NCI-H2081 treated with DMSO at 0.1 percent for 48 hours (cell line): Measurements from ENCODE around the gene BBX.
"Not testable (repeated sequence)": the region's sequence is repeated elsewhere in the genome, so short reads cannot be mapped to it uniquely, and the experiment has no call there.

Experiments
- DNase-seq: peaks from one replicate; lab custom pipeline; 2025; lab: John Stamatoyannopoulos, UW

Gene BBX

DNA sequence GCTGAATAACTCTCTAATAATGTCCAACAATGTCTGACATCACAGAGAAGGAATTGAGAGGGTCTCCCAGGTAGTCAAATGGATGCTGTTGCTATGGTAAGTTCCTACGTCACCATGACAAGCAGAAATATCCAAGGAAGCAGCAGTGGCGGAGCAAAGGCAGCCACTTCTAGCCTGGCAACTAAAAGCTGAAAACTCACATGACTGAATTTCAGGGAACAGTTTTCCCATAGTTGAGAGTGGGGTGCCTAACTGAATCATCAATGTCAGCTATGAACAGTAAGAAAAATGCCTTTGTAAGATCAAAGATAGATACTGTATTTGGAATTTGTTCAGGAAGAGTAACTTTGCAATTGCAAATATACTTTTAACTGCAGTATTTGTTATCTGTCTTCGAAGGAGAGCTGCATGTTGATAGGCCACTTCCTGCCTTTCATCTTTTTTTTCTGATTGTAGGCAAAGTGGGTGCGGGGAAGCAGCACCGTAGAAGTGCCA, 161.7 kb downstream of the BBX start:
- DNase-seq: no peak

GRCh38 chr3:107685383-107685782, 162.6 kb downstream of the BBX start:
- no peak for DNase-seq

GRCh38 chr3:107687056-107687581, 164.4 kb downstream of the BBX start:
- no peak for DNase-seq

DNA sequence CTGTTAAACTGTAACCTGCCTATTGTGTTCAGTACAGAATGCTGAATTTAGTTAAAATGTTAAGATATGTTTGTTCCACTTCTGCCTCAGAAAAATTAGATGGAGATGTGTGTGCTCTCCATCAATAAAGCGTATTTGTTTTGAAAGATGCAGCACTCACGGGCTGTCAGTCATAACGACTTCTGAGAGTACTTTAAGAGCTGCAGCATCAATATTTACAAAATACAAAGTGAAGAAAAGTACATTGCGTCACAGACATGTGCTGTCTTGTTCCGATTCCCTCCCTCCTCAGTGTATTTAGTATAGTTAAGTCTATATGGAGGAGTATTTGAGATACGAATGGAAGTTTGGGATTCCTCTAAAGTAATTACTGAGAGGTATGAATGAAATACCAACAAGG, 166.6 kb downstream of the BBX start:
- no peak for DNase-seq

- DNase-seq: no peak
These were observed 167.9 kb downstream of the BBX start for GRCh38 chr3:107690522-107691138.

DNA sequence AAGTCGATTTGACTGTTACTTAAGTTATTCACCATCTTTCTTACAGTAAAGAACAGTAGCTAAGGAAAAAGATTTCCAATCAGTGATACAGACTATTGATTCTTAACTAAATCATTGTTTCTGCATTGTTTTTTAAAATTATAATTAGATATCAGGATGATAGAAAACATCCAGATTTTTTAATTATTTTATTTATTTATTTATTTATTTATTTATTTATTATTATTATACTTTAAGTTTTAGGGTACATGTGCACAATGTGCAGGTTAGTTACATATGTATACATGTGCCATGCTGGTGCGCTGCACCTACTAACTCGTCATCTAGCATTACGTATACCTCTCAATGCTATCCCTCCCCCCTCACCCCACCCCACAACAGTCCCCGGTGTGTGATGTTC, 169.2 kb downstream of the BBX start:
- DNase-seq: not testable (repeated sequence)

DNA sequence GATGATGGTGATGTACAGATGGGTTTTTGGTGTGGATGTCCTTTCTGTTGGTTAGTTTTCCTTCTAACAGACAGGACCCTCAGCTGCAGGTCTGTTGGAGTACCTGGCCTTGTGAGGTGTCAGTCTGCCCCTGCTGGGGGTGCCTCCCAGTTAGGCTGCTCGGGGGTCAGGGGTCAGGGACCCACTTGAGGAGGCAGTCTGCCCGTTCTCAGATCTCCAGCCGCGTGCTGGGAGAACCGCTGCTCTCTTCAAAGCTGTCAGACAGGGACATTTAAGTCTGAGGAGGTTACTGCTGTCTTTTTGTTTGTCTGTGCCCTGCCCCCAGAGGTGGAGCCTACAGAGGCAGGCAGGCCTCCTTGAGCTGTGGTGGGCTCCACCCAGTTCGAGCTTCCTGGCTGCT, 174.6 kb downstream of the BBX start:
- not testable (repeated sequence) for DNase-seq

GRCh38 chr3:107697855-107698254, 175.1 kb downstream of the BBX start:
- DNase-seq: not testable (repeated sequence)

GRCh38 chr3:107699682-107700081, 176.9 kb downstream of the BBX start:
- DNase-seq: no peak

DNA sequence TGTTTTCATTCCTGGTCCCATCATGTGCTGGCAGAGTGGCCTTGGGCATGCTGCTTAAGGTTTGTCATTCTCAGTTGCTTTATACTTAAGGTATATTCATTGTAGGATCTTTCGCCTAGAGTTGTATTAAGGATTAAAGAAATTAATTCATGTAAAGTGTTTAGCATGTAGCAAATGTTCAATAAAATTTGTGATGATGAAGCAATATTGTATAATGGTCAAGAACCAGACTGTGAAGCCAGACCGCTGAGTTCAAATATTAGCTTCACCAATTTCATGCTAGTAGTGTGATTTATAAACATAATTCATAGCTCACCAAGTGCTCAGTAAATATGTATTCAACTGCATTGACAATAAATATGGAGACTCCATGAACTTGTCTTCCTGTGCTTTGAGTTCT, 178.5 kb downstream of the BBX start:
- DNase-seq: no peak

DNA sequence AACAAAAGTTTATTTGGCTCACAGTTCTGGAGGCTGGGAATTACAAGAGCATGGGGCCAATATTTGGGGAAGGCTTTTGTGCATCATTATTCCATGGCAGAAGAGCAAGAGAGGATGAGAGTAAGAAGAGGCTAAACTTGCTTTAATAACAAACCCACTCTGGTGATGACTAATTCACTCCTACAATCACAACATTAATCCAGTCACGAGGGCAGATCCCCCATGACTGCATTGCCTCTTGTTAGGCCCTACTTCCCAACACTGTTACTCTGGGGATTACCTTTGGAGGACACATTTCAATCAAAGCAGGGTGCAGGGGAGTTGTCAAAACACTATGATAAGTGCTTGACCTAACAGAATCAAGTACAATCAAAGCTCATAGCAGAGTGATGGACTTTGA, 181.7 kb downstream of the BBX start:
- no peak for DNase-seq

- DNase-seq: no peak
These were observed 182.3 kb downstream of the BBX start for GRCh38 chr3:107705046-107705445.

DNA sequence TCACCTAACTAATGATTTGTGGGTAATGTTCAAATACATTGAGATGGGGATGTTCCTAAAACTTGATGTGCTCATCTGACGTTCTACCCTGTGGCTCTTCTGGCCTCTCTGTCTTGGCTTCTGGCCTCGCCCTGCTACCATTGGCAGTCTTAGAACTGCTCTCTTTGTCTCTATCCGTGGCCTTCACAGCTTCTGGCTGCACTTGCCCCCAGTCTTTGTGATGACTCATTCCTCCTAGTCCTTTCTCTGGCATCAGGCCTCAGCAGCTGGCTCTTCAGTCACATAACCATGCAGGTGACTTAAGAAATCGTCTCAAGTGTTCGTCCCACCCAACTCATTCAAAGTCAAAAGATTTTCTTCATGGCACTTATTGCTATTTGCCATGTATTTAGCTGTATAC, 188.1 kb downstream of the BBX start:
- DNase-seq: no peak

DNA sequence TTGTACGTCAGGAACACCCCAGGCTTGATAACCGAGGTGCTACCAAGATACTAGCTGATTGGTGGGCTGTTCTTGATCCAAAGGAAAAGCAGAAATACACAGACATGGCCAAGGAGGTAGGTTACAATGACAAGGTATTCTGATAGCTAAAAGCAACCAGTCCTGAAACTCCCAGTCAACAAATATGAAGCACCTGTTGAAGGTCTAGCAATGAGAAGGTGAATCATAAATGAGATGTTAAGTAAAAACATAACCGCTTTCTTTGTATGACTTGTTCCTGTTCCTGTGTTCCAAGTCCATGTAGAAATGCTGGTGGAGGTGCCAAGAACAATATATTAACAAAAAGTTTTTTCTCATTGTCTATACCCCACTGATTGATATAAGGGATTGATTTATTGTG, 194.0 kb downstream of the BBX start:
- no peak for DNase-seq

DNA sequence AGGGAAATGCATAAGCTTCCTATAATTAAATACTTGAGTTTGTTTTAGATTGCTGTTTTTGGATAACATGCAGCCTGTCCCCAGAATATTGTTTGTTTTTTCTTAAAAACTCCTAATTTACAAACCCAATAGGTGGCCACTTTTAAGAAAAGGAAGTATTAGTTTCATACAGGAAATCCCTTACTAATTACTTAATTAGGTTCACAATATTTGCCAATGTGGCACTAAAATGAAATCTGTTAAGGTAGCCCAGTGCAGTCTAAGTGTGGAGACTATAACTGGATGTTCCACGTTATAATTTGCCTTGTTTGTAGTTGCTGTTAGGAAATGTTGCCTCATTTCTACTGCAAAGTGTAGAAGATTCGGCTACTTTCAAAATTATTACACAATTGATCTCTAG, 195.8 kb downstream of the BBX start:
- DNase-seq: no peak

GRCh38 chr3:107727102-107727501, 204.3 kb downstream of the BBX start:
- no peak for DNase-seq

DNA sequence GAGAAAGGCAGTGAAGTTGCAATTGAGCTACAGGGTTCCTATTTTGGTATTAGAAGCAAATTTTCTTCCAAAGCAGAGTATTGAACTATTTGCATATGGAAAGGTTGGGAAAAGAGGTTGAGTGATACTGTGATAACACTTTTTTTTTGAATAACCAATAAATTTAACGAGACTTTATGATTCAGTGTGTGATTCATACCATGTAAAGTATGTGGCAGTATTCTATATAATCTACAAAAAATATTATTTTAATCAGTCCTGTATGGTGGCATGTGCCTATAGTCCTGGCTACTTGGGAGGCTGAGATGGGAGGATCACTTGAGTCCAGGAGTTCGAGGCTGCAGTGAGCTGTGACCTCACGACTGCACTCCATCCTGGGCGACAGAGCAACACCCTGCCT, 206.9 kb downstream of the BBX start:
- DNase-seq: no peak

GRCh38 chr3:107734317-107734716, 211.6 kb downstream of the BBX start:
- DNase-seq: no peak

- no peak for DNase-seq
These were observed 215.2 kb downstream of the BBX start for GRCh38 chr3:107737914-107738313.

DNA sequence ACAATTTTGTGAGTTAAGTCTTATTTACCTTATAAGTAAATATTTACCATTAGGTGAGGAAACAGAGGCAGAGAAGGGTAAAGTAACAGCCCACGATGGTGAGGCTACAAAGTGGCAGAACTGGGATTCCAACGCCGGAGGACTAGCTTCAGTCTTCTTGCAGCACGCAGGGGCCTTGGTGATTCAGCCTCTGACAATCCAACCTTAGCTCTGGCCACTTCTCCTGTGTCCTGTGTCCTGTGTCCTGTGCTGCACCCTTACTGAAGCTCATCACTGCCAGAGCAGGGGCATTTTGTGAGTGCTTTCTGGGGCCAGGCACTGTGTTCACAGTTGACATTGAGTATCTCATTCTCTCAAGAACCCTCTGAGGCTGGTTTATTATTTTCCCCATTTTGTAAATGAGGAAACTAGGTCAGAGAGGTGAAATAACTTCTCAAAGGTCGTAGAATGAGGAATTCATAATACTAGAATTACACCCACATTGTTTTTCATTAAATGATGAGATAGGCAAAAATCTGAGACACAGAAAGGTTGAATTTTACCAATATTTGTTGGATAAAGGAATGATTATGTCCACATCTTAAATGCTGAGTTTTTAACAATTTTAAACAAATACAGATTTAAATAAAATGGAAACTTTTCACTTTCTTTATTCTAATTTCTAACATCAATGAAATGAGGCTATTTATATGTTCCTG, 215.9 kb downstream of the BBX start:
- DNase-seq: no peak

DNA sequence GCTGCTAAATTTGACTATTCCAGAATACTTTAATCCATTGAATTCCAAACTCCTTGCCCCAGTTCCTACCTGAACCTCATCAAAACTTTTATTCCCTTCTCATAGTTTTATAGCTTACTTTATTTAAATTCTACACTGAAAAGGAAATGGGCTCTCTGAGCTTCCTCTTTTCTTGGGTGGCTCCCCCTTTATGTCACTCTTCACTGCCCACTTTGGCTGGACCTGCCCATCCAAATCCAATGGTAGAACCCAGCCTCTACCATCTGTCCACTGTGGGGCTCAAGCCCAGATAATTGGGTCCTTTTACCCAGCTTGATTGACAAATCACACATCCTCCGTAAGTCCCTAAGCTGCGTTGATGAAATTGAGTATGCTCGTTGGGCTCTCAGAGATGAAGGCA, 216.5 kb downstream of the BBX start:
- no peak for DNase-seq

DNA sequence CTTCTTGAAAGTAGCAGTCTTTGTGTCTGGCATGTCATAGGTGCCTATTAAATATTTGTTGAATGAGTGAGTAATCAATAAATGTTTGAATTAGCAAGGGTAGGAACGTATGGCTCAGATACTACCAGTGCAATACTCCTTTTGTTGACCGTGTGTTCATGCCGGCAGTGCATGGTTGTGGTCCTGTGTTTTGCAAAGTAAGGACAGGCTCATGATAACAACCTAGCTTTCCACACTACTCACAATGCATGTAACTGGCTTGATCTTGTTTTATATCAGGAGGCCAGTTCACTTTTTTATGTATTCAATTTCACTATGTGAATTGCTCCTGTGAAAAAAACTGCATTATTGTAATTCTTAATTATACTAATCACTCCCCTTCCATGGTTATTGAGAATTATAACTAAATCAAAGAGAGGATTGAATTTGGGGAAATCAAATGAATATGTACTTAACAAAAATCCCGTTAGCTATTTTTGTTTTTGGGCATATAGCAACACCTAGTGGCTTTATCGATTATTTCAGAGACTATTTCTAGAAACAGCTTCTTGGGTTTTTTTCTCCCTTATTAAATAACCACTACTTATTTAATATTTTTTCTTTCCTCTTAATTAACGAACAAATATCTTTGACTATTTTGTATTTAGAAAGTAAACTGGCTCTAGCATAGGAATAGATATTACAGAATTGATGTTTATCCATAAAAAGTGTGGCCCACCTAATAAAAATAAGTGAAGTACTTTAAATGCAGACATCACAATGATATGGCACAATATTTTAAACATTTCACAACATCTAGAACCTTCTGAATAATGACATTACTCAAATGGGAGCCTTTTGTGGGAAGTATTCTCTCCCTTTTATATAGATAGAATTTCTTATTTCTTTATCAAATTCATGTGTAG, 218.5 kb downstream of the BBX start:
- no peak for DNase-seq

DNA sequence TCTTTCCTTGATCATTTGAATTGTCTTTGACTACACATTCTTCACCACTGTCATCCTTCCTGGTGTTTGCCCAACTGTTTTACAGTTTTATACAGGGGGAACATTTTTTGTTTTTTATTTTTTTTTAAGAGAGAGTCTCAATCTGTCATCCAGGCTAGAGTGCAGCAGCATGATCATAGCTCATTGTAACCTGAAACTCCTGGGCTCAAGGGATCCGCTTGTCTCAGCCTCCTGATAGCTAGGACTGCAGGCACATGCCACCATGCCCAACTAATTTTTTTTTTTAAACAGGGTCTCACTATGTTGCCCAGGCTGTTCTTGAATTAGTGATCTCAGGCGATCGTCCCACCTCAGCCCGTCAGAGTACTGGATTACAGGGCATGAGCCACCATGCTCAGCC, 222.6 kb downstream of the BBX start:
- no peak for DNase-seq
